Right lobe of liver (tissue), 6 donors: ENCODE measurements around the gene PFN3. TPM values are rescaled to one million over a fixed set of nuclear protein-coding genes. Genes with fewer than 3 reads are reported as not detected.

ENCODE experiments used
- ATAC-seq, 4 donors: fragments of 200-7000 bp; cut with Tn5 transposase; one replicate each; pipeline ENCODE4 v1.9.1; 2020; ENCODE audit warnings: mild to moderate bottlenecking in 4 of 4, moderate library complexity in 4 of 4
- DNase-seq, 3 donors: peaks; one replicate each; pipeline ENCODE4 v3.0.0-alpha.2; 2020
- H3K27ac ChIP-seq, 3 donors: fragments of 200-600 bp; one replicate each; pipeline ENCODE4 v1.8.0; 2022
- H3K27me3 ChIP-seq, 2 donors: fragments of 200-600 bp; one replicate each; pipeline ENCODE4 v1.8.0; 2022
- H3K36me3 ChIP-seq, 4 donors: fragments of 200-600 bp; sonication (generic) in 1 of 4; one replicate each; pipeline versions ENCODE4 v1.5.1 to v1.8.0; 2017 to 2022; ENCODE audit warnings: control low read depth in 1 of 4
- H3K4me1 ChIP-seq, 4 donors: fragments of 200-600 bp; sonication (generic) in 1 of 4; one replicate each; pipeline versions ENCODE4 v1.5.1 to v1.8.0; 2017 to 2022; ENCODE audit warnings: control low read depth in 1 of 4
- H3K4me3 ChIP-seq, 3 donors: fragments of 200-600 bp; one replicate each; pipeline ENCODE4 v1.8.0; 2022
- H3K9me3 ChIP-seq, 4 donors: fragments of 200-600 bp; sonication (generic) in 1 of 4; one replicate each; pipeline versions ENCODE4 v1.5.1 to v1.8.0; 2017 to 2022; ENCODE audit warnings: control low read depth in 1 of 4
- POLR2A ChIP-seq: fragments of 450-650 bp; IDR thresholded peaks from one replicate; pipeline ENCODE4 v1.6.1; 2017; ENCODE audit warnings: antibody characterized with exemption, mild to moderate bottlenecking
- WGBS: methylation state at CpG from one replicate; pipeline ENCODE4 v1.1.6; 2018; ENCODE audit warnings: low coverage, low lambda C conversion rate; ENCODE audit not compliant: insufficient coverage; ENCODE audit errors: missing lambda C conversion rate; 5-methylcytosine and 5-hydroxymethylcytosine counted together
- intact Hi-C, 2 donors: fragments of 100-400 bp; cut with DNase I; formaldehyde crosslinking; loops; one replicate each; pipeline versions ENCODE4 v1.11.2 to v1.14.1; 2022
- total RNA-seq, 6 experiments: library from RNA; depleted of rRNA in 2 of 6; stranded (reverse); fragments of >200 nt in 2 of 6; fragmentation: NEBNext Ultra II Directional in 3 of 6; extraction: Animal tissue kit (Norgen Biotek cat#: 25700) in 3 of 6; gene quantifications; one replicate each; pipeline versions ENCODE4 v1.1.0 to v1.2.4, GENCODE V29; 2016 to 2023
- TF ChIP-seq, protein P1 (sequence below), 4 donors: fragments of 200-600 bp in 3 of 4; fragments of 450-650 bp in 1 of 4; IDR thresholded peaks; one replicate each; pipeline versions ENCODE4 v1.5.1 to v1.8.0; 2016 to 2022; ENCODE audit warnings: antibody characterized with exemption in 4 of 4, mild to moderate bottlenecking in 2 of 4
- donor health status: DM: no; HTN: yes; CAD: no.
- donor health status: DM: no; HTN: no; CAD: no.
- donor health status: DM: no; HTN: no; CAD: no.
- donor health status: DM: no; HTN: yes; CAD: no.
- donor health status: DM: no; HTN: yes; CAD: no.

Gene PFN3
- total RNA-seq, 6 experiments from 2014 or later = not detected

DNA sequence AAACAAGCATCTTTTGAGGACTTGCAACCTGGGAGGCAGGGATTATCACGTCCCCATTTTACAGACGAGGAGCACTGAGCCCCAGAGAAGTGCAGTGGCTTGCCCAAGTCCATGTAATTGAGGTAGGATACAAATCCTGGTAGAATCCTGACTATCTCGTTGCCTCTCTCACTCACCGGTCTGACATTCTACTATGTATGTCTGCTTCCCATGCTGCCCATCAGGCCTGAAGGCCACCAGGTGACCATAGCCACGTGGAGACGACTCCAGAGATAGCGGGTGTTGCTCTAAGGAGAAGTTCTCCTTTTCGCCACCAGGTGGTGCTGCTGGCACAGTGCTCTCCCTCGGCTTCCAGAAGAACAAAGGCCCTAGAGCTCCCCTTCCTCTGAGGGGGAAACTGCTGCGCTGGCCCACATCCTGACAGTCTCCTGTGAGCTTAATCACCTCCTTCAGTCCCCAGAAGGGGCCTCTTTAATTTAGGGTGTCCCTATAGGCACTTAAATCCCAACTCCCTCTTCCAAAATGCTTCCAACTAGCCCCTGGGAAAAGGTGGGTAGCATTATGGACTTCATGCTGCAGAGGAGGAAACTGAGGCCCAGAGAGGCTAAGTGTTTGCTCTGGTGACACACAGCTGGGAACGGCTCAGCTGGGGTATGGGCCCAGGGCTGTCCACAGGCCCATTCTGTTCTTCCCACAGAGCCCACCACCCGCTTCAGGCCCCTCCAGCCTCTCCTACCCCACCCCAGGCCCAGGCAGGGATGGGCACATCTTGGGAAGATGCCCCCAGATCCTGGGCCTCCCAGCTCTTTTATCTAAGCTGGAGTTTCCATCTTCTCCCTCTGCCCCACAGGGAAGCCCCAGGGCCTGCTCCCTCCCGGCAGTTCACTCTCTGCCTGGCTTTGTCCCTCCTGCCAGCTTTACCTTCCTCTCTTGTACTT lies 9.8 kb downstream of the PFN3 start:
- Histone ChIP-seq H3K9me3 (no peaks in the 10 kb centered on the region), H3K27ac (no peak overlapping the region), H3K4me1 (no peaks in the 10 kb centered on the region), H3K36me3 (no peaks in the 10 kb centered on the region), H3K4me3 (no peak overlapping the region), H3K27me3 (no peaks in the 10 kb centered on the region)
- WGBS = 16% methylated on average over 10 of the region's 13 CpGs
- ATAC-seq = peak; percentile 86 to 95 (median 93)
- TF ChIP-seq, protein P1, sequence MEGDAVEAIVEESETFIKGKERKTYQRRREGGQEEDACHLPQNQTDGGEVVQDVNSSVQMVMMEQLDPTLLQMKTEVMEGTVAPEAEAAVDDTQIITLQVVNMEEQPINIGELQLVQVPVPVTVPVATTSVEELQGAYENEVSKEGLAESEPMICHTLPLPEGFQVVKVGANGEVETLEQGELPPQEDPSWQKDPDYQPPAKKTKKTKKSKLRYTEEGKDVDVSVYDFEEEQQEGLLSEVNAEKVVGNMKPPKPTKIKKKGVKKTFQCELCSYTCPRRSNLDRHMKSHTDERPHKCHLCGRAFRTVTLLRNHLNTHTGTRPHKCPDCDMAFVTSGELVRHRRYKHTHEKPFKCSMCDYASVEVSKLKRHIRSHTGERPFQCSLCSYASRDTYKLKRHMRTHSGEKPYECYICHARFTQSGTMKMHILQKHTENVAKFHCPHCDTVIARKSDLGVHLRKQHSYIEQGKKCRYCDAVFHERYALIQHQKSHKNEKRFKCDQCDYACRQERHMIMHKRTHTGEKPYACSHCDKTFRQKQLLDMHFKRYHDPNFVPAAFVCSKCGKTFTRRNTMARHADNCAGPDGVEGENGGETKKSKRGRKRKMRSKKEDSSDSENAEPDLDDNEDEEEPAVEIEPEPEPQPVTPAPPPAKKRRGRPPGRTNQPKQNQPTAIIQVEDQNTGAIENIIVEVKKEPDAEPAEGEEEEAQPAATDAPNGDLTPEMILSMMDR (IDR thresholded peaks at IDR 0.05) = peak; percentile 97 to 99 (median 98)
- no peak for TF ChIP-seq POLR2A
- intact Hi-C loops = loop anchor here in 1 of 2 donors (5.0 kb wide), 2 partner anchors 62 to 112 kb away; no protein-coding TSS in a partner anchor
- peak; percentile 74 to 83 (median 82) for DNase-seq

DNA sequence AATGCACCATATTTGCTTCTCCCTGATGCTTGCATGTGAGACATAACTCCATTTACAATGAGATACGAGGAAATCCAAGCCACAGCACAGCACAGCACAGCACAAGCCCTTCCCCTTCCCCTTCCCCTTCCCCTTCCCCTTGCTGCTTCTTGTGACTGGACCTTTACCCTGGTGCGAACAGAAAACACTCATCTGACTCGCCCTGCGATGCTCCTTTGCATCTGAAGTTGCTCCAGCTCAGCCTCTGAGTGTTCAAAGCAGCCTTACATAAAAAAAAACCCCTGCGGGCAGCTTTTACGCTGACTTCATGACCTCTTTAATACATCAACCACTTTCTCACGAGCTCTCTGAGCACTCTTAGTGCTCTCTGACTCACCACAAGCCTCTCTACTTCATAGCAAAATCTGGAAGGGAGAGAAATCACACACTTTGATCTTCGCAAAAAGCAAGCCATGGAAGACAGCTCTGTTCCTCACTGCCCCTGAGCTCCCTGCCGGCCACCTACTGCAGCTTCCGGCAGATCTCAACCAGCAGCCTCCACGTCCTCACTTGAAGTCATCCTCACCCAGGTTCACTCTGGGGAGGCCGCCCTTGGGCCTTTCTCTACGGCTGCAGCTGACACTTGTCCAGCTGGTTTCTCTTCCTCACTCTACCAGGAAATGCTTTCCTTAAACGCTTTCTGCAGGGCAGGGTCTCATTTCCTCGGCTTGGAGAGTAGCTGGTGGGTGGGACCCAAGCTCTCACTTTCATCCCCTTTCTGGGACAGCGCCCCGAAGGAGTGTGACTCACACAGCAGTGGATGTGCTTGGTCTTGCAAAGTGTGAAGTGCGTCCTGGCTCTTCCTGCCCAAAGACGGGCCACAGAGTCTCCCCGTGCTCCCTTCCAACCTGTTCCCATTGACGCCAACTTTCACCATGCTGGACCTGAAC lies 11.0 kb downstream of the PFN3 start:
- intact Hi-C loops = loop anchor here in 1 of 2 donors (5.0 to 10.0 kb wide), 3 partner anchors 63 to 113 kb away; partner anchors contain the start of gene MXD3
- WGBS = 41% methylated on average over 16 of the region's 21 CpGs
- no peaks in the 10 kb centered on the region for H3K4me1 ChIP-seq
- ATAC-seq = peak; percentile 4 to 23 (median 20)
- TF ChIP-seq, protein P1 (IDR thresholded peaks at IDR 0.05) = no peak
- no peak for TF ChIP-seq POLR2A
- H3K4me3 ChIP-seq = no peak overlapping the region
- H3K27me3 ChIP-seq = no peaks in the 10 kb centered on the region
- H3K36me3 ChIP-seq = no peaks in the 10 kb centered on the region
- DNase-seq = no peak
- H3K9me3 ChIP-seq = no peaks in the 10 kb centered on the region
- no peak overlapping the region for H3K27ac ChIP-seq

DNA sequence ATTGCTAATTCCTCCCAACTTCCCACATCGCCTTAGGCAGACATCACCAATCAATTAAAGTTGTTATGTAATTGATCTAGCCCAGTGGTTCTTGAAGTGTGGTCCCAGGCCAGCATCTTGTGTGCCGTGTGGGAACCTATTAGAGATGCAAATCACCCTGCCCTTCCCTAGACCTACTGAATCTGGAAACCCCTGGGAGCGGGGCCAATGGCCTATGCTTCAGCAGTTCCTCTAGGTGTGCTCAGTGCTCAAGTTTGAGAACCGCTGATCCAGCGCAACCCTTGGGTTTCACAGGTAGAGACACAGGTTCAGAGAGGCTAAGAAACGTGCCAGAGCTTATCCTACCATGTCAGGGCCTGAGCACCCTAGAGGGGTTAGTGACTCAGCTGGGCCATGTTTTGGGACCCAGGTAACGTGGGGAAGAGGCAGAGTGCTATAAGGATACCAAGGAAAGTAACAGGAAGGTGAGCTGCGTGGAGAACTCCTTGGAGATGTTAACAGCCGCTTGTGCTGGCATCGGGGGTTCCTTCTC lies 11.9 kb downstream of the PFN3 start:
- Histone ChIP-seq H3K27me3 (no peaks in the 10 kb centered on the region), H3K27ac (no peak overlapping the region), H3K4me1 (no peaks in the 10 kb centered on the region), H3K4me3 (no peak overlapping the region), H3K9me3 (no peaks in the 10 kb centered on the region), H3K36me3 (no peaks in the 10 kb centered on the region)
- intact Hi-C loops = loop anchor here in 1 of 2 donors (10.0 kb wide), 1 partner anchor 74 kb away; the partner anchor contains the start of gene MXD3
- 69% methylated on average over 8 of the region's 10 CpGs for WGBS
- TF ChIP-seq, protein P1 (IDR thresholded peaks at IDR 0.05) = no peak
- no peak for TF ChIP-seq POLR2A
- DNase-seq = no peak
- ATAC-seq = no peak

DNA sequence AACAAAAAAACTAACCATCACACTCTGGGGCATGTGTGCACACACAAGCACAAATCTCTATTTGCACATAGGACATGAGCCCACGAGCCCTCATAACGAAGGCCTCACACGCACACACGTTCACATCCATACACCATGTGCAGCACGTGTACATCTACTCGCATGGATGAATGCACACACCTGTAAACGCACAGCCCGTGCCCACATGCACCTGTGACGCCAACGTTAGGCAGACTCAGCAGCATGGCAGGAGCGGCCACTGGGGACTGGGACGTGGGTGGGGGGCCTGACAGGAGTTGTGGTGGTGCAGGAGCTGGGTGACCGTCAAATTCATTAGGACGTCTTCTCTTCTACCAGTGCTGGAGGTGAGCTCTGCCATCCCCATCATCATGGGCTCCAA lies 13.1 kb downstream of the PFN3 start:
- ATAC-seq (no peak), DNase-seq (no peak)
- WGBS = 66% methylated on average over 10 of the region's 14 CpGs
- peaks cover 0 to 6% (median 3%) of the 10 kb centered on the region in 4 donors for H3K4me1 ChIP-seq
- no peak overlapping the region for H3K27ac ChIP-seq
- no peak overlapping the region for H3K4me3 ChIP-seq
- intact Hi-C loops = loop anchor here in 1 of 2 donors (10.0 kb wide), 1 partner anchor 73 kb away; the partner anchor contains the start of gene MXD3
- H3K36me3 ChIP-seq = no peaks in the 10 kb centered on the region
- H3K9me3 ChIP-seq = no peaks in the 10 kb centered on the region
- H3K27me3 ChIP-seq = no peaks in the 10 kb centered on the region
- TF ChIP-seq, protein P1 (IDR thresholded peaks at IDR 0.05) = no peak
- TF ChIP-seq POLR2A = no peak
